OCI-LY1 (cell line): ENCODE measurements around the gene FTO.

Experiments used
- CTCF ChIP-seq: fragments of 200-600 bp; sonication (generic), shearing (Covaris generic); IDR thresholded peaks from 2 replicates; pipeline ENCODE4 v1.5.1; 2017; ENCODE audit warnings: mild to moderate bottlenecking, antibody characterized with exemption, low read length, moderate library complexity, mixed read lengths
- EZH2 ChIP-seq: fragments of 200-600 bp; sonication (generic), shearing (Covaris generic); IDR thresholded peaks from 2 replicates; pipeline ENCODE4 v1.8.0; 2017; ENCODE audit warnings: borderline replicate concordance, mixed run types, mild to moderate bottlenecking, antibody characterized with exemption, low read length, moderate library complexity, mixed read lengths

- TF ChIP-seq CTCF (no peak), EZH2 (no peak)
Observed at GRCh38 chr16:53996961-53997360, 293.0 kb downstream of the FTO start.
